GM19452 (cell line): ENCODE results near the gene PROKR1.

Experiments
- ATAC-seq: cut with Tn5 transposase; IDR thresholded peaks from one replicate; pipeline ENCODE4 v1.9.1; 2021; ENCODE audit not compliant: unreplicated experiment

PROKR1 gene

DNA sequence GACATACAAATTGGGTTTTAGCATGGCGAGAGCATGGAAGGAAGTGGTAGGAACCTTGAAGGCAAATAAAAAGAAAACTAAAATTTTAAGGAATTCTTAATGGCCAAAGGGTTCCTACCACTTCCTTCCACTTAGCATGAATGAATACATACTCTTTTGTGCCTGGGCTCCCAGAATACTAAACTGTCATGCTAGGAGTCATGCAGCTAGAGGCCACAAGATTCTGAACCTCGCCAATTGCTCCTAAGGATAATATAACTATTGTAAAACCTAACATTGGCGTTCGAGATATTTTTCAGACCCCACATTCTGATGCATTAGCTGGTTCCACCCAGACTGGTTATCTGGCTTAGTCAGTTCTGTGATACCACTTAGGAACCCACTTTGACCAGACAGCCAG is 52.6 kb downstream of the PROKR1 start:
- no peak for ATAC-seq

DNA sequence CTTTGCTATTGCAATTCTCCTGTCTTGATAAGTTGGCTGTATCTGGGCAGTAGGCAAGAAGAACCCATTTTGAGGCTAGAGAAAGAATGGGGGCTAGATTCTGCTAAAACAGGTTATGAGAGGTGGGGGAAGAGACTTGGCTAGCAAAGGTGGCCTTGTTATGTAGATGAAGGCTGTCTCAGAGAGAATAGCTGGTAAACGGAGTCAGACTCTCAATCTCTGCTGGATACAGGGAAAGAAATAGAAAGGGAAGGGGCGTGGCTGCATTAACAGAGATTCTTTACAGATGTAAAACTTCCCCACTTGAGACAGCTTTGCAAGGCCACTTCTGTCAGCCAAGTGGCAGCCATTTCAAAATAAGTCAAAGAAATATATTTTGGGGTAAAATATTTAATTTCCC is 53.2 kb downstream of the PROKR1 start:
- ATAC-seq: no peak

DNA sequence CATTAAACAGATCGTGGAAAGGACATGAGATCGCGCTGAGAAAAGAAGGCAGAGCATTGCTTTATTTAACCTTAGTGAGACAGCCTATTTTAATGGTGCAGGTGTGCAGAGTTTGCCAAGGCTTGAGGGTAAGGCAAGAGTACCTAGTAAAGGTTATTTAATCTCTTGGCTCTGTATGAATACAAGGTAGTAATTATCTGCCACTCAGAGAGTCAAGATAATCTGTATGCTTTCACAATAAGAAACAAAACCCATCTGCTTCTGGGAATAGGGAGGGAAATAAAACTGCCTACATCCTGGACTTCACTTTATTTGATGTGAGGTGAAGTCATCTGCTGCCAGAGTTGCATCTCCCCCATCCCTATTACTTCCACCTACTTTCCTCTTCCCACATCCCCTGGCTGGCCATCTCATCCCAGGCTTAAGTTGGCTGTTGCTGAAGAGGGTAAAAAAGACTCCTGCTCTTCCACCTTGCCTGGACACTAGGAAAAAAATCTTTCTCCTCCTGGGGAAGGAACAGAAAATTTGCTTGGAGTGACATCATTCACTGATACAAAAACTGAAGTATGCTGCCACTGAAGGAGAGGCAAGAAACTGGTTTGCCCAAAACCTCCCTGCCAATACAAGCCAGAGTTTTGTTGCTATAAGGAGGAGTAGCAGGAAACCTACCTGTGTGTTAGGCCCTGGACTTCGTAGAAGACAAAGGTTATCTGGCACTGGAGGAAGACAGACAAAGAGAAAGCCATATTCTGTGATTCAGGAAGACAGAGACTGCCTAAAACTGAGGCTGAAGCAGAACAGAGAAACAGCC is 55.4 kb downstream of the PROKR1 start:
- no peak for ATAC-seq

DNA sequence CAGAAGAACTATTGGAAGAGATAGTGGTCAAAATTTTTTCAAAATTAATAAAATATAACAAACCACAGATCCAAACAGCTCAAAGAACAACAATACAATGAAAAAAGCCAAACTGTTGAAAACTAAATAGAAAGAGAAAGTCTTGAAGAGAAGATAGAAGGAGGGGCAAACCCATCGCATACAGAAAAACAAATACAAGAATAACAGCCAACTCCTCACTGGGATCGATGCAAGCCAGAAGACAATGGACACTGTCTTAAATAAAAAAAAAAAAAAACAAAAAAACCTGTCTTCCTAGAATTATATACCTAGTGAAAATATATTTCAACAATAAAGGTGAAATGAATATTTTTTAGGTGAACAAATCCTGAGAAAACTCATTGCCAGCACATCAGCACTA is 57.2 kb downstream of the PROKR1 start:
- no peak for ATAC-seq

DNA sequence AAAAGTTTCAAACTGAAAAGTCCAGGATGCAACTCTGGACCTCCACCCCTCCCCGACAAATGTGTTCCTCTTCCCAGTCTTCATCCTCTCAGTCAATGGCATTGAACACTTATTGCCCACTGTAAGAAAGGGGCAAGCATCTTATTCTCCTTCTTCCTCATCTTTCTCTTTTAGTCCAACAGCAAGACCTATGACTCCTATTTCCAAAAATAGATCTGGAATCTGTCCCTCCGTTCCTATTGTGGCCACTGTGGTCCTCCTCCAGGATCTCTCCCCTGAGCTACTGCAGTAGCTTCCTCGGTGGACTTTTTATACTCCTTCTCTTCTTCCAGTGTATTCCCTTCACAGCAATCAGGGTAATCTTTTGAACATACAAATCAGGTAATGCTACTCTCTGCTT is 63.3 kb downstream of the PROKR1 start:
- ATAC-seq: no peak
